GM19099 (cell line): ENCODE results near the gene ZNF337.

Source experiments
- POLR2A ChIP-seq: IDR thresholded peaks from 3 replicates; pipeline ENCODE4 v1.6.1; 2011; ENCODE audit warnings: low read depth; ENCODE audit not compliant: insufficient read length; ENCODE audit errors: extremely low read depth

Gene ZNF337

GRCh38 chr20:25654487-25654886, 42.2 kb downstream of the ZNF337 start:
- TF ChIP-seq POLR2A = no peak

GRCh38 chr20:25644814-25645213, 51.8 kb downstream of the ZNF337 start:
- TF ChIP-seq POLR2A = no peak

GRCh38 chr20:25643716-25644115, 52.9 kb downstream of the ZNF337 start:
- no peak for TF ChIP-seq POLR2A

- no peak for TF ChIP-seq POLR2A
Observed at GRCh38 chr20:25637247-25637646, 59.4 kb downstream of the ZNF337 start.

- no peak for TF ChIP-seq POLR2A
Observed at GRCh38 chr20:25632940-25633790, 63.5 kb downstream of the ZNF337 start.

GRCh38 chr20:25629816-25630499, 66.7 kb downstream of the ZNF337 start:
- no peak for TF ChIP-seq POLR2A

- TF ChIP-seq POLR2A = no peak
Observed at GRCh38 chr20:25626779-25627178, 69.9 kb downstream of the ZNF337 start.

- no peak for TF ChIP-seq POLR2A
Observed at GRCh38 chr20:25624500-25624939, 72.1 kb downstream of the ZNF337 start.
